Trophoblast cell (in vitro differentiated cells and primary cell): ENCODE measurements around the gene DENND1B.

Experiments used
- DNase-seq, 2 donors: peaks; one replicate each; pipeline ENCODE4 v3.0.0-alpha.2; 2016
- H2AFZ ChIP-seq: 2 replicates; pipeline ENCODE4 v1.6.1; 2013; ENCODE audit warnings: low read length, moderate library complexity, mild to moderate bottlenecking; ENCODE audit not compliant: insufficient read depth, poor library complexity
- H2AK5ac ChIP-seq: 2 replicates; pipeline ENCODE4 v1.6.1; 2013; ENCODE audit warnings: mild to moderate bottlenecking, low read length
- H2BK120ac ChIP-seq: 2 replicates; pipeline ENCODE4 v1.6.1; 2013; ENCODE audit warnings: low read length, mild to moderate bottlenecking, moderate library complexity; ENCODE audit not compliant: insufficient read depth, poor library complexity
- H2BK12ac ChIP-seq: 2 replicates; pipeline ENCODE4 v1.6.1; 2013; ENCODE audit warnings: mild to moderate bottlenecking, low read length, moderate library complexity
- H2BK5ac ChIP-seq: 2 replicates; pipeline ENCODE4 v1.6.1; 2013; ENCODE audit warnings: low read length, low read depth, moderate library complexity, mild to moderate bottlenecking; ENCODE audit not compliant: poor library complexity
- H3K14ac ChIP-seq: 2 replicates; pipeline ENCODE4 v1.6.1; 2013; ENCODE audit warnings: mild to moderate bottlenecking, low read length
- H3K18ac ChIP-seq: 2 replicates; pipeline ENCODE4 v1.6.1; 2013; ENCODE audit warnings: mild to moderate bottlenecking, low read length
- H3K23ac ChIP-seq: 2 replicates; pipeline ENCODE4 v1.6.1; 2013; ENCODE audit warnings: low read length
- H3K27ac ChIP-seq: 2 replicates; pipeline ENCODE4 v1.5.1; 2013; ENCODE audit warnings: low read depth, mild to moderate bottlenecking, inconsistent platforms, low read length, moderate library complexity
- H3K27me3 ChIP-seq: 2 replicates; pipeline ENCODE4 v1.6.1; 2013; ENCODE audit warnings: inconsistent platforms, mild to moderate bottlenecking, low read length, moderate library complexity; ENCODE audit not compliant: insufficient read depth
- H3K36me3 ChIP-seq, 2 experiments: 1 replicate in 1 of 2; 2 replicates in 1 of 2; pipeline ENCODE4 v1.6.1; 2013; ENCODE audit warnings: low read length in 2 of 2, mild to moderate bottlenecking in 2 of 2, moderate library complexity in 1 of 2; ENCODE audit not compliant: insufficient read depth in 2 of 2, control insufficient read depth in 1 of 2
- H3K4ac ChIP-seq: 2 replicates; pipeline ENCODE4 v1.6.1; 2013; ENCODE audit warnings: low read depth, mild to moderate bottlenecking, low read length, moderate library complexity
- H3K4me1 ChIP-seq, 2 experiments: 1 replicate in 1 of 2; 2 replicates in 1 of 2; pipeline ENCODE4 v1.6.1; 2013; ENCODE audit warnings: low read length in 2 of 2, mild to moderate bottlenecking in 2 of 2, moderate library complexity in 1 of 2; ENCODE audit not compliant: insufficient read depth in 2 of 2, control insufficient read depth in 1 of 2
- H3K4me2 ChIP-seq: 2 replicates; pipeline ENCODE4 v1.6.1; 2013; ENCODE audit warnings: inconsistent platforms, mild to moderate bottlenecking, low read length, moderate library complexity
- H3K4me3 ChIP-seq: 2 replicates; pipeline ENCODE4 v1.5.1; 2013; ENCODE audit warnings: mild to moderate bottlenecking, low read depth, low read length, inconsistent platforms
- H3K79me1 ChIP-seq: one replicate; pipeline ENCODE4 v1.6.1; 2013; ENCODE audit warnings: low read length
- H3K79me2 ChIP-seq: 2 replicates; pipeline ENCODE4 v1.6.1; 2013; ENCODE audit warnings: low read length, mild to moderate bottlenecking; ENCODE audit not compliant: control insufficient read depth, insufficient read depth, poor library complexity
- H3K9ac ChIP-seq: 2 replicates; pipeline ENCODE4 v1.6.1; 2013; ENCODE audit warnings: mild to moderate bottlenecking, low read length
- H3K9me3 ChIP-seq: 2 replicates; pipeline ENCODE4 v1.6.1; 2013; ENCODE audit warnings: low read depth, mild to moderate bottlenecking, control low read depth, inconsistent platforms, low read length; ENCODE audit not compliant: insufficient read depth
- H4K12ac ChIP-seq: 2 replicates; pipeline ENCODE4 v1.6.1; 2013; ENCODE audit warnings: low read depth, mild to moderate bottlenecking, low read length, moderate library complexity
- H4K8ac ChIP-seq: 2 replicates; pipeline ENCODE4 v1.6.1; 2013; ENCODE audit warnings: low read depth, mild to moderate bottlenecking, low read length, moderate library complexity
- H4K91ac ChIP-seq: one replicate; pipeline ENCODE4 v1.6.1; 2013; ENCODE audit warnings: low read depth, mild to moderate bottlenecking, low read length, moderate library complexity
- WGBS: extraction: QIAGEN DNeasy Blood & Tissue Kit; methylation state at CpG from one replicate; pipeline ENCODE4 v1.1.7; 2013; ENCODE audit warnings: missing lambda C conversion rate; ENCODE audit not compliant: insufficient read length, insufficient coverage; ENCODE audit errors: extremely low coverage; 5-methylcytosine and 5-hydroxymethylcytosine counted together

DENND1B gene

DNA sequence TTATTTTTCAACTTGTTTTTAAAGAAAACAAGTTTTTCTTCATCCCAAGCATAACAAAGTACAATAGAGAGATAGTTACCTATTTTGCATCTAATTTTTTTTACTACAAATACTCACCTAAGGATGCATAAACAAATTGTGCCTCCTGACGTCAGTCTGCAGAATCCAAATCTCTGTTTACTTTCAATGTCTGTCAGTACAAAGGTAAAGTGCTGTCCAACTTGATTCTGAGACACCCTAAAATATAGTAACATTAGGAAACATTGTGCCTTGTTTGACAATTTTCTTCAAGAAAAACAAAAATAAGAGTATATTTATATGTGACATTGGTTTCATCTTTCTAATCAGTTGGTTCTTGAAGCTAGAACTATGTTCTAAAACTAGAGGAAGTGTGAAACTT, 103.4 kb downstream of the DENND1B start:
- Histone ChIP-seq H3K27ac (no peak overlapping the region), H2BK12ac (no peak overlapping the region), H2AFZ (no peak overlapping the region), H4K91ac (no peak overlapping the region), H3K36me3 (no peaks in the 10 kb centered on the region), H3K79me2 (no peaks in the 10 kb centered on the region), H3K27me3 (no peaks in the 10 kb centered on the region), H2BK5ac (no peak overlapping the region), H3K23ac (no peak overlapping the region), H4K12ac (no peak overlapping the region), H3K4me3 (no peak overlapping the region), H3K14ac (no peak overlapping the region), H2BK120ac (no peak overlapping the region), H3K9me3 (no peaks in the 10 kb centered on the region), H3K18ac (no peak overlapping the region), H3K9ac (no peak overlapping the region), H3K4me2 (no peak overlapping the region), H3K79me1 (no peaks in the 10 kb centered on the region), H3K4ac (no peak overlapping the region), H2AK5ac (no peak overlapping the region), H4K8ac (no peak overlapping the region), H3K4me1 (no peaks in the 10 kb centered on the region)
- no peak for DNase-seq
- no CpG with 5 or more reads among the region's 1 CpG for WGBS

DNA sequence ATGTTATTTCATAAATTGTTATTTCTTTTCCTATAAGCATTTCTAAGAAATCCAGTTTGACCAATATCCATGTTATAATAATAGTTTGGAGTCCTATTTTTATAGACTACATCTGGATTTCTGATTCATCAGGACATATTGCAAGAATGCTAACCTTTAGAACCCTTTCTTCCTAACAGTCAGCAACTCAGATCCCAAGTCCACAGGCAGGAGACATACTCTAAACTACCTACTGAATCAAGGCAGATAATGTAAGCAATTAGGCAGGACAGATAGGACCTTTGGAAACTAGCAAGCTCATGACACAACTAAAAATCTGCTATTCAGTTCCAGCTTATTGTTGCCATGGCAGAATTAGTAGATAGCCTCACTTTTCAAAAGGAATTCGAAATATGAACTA, 104.1 kb downstream of the DENND1B start:
- Histone ChIP-seq H3K79me2 (no peaks in the 10 kb centered on the region), H4K91ac (no peak overlapping the region), H2AFZ (no peak overlapping the region), H3K23ac (no peak overlapping the region), H3K14ac (no peak overlapping the region), H4K12ac (no peak overlapping the region), H2BK5ac (no peak overlapping the region), H3K9me3 (no peaks in the 10 kb centered on the region), H3K79me1 (no peaks in the 10 kb centered on the region), H3K27ac (no peak overlapping the region), H3K4ac (no peak overlapping the region), H2BK120ac (no peak overlapping the region), H3K36me3 (no peaks in the 10 kb centered on the region), H3K4me3 (no peak overlapping the region), H2BK12ac (no peak overlapping the region), H4K8ac (no peak overlapping the region), H3K18ac (no peak overlapping the region), H3K4me2 (no peak overlapping the region), H3K27me3 (no peaks in the 10 kb centered on the region), H3K4me1 (no peaks in the 10 kb centered on the region), H3K9ac (no peak overlapping the region), H2AK5ac (no peak overlapping the region)
- WGBS: no CpG with 5 or more reads among the region's 1 CpG
- no peak for DNase-seq

GRCh38 chr1:197666769-197667285, 108.5 kb downstream of the DENND1B start:
- Histone ChIP-seq H3K9ac (no peak overlapping the region), H2BK5ac (no peak overlapping the region), H3K18ac (no peak overlapping the region), H3K4me2 (no peak overlapping the region), H4K8ac (no peak overlapping the region), H3K9me3 (no peaks in the 10 kb centered on the region), H3K4me3 (no peak overlapping the region), H3K27ac (no peak overlapping the region), H4K12ac (no peak overlapping the region), H2AK5ac (no peak overlapping the region), H3K27me3 (no peaks in the 10 kb centered on the region), H3K79me2 (no peaks in the 10 kb centered on the region), H2BK120ac (no peak overlapping the region), H2BK12ac (no peak overlapping the region), H3K79me1 (no peaks in the 10 kb centered on the region), H3K36me3 (no peaks in the 10 kb centered on the region), H3K4me1 (no peaks in the 10 kb centered on the region), H4K91ac (no peak overlapping the region), H3K4ac (no peak overlapping the region), H3K14ac (no peak overlapping the region), H3K23ac (no peak overlapping the region), H2AFZ (no peak overlapping the region)
- peak in 1 of 2 donors; percentile 51 for DNase-seq
- WGBS: no CpG with 5 or more reads among the region's 11 CpGs

- no CpG with 5 or more reads among the region's 1 CpG for WGBS
- no peaks in the 10 kb centered on the region for H3K36me3 ChIP-seq
- no peak overlapping the region for H3K14ac ChIP-seq
- no peak overlapping the region for H3K4ac ChIP-seq
- H2AFZ ChIP-seq: no peak overlapping the region
- H3K79me1 ChIP-seq: no peaks in the 10 kb centered on the region
- H3K4me1 ChIP-seq: no peaks in the 10 kb centered on the region
- H3K27me3 ChIP-seq: no peaks in the 10 kb centered on the region
- no peak overlapping the region for H3K4me3 ChIP-seq
- no peak overlapping the region for H3K23ac ChIP-seq
- no peaks in the 10 kb centered on the region for H3K79me2 ChIP-seq
- H2BK12ac ChIP-seq: no peak overlapping the region
- H3K4me2 ChIP-seq: no peak overlapping the region
- no peak overlapping the region for H3K18ac ChIP-seq
- no peak overlapping the region for H4K8ac ChIP-seq
- H2BK5ac ChIP-seq: no peak overlapping the region
- H3K9ac ChIP-seq: no peak overlapping the region
- no peak for DNase-seq
- H2AK5ac ChIP-seq: no peak overlapping the region
- H3K9me3 ChIP-seq: no peaks in the 10 kb centered on the region
- no peak overlapping the region for H2BK120ac ChIP-seq
- no peak overlapping the region for H4K12ac ChIP-seq
- H4K91ac ChIP-seq: no peak overlapping the region
- no peak overlapping the region for H3K27ac ChIP-seq
Observed at GRCh38 chr1:197664391-197664790, 110.9 kb downstream of the DENND1B start.
